Dermis lymphatic vessel endothelial cell (primary cell): Measurements from ENCODE around the gene KCTD10. TPM values are rescaled to one million over a fixed set of nuclear protein-coding genes. Genes with fewer than 3 reads are reported as not detected.

Experiments used
- total RNA-seq: library from RNA; depleted of rRNA; stranded (reverse); fragments of >200 nt; gene quantifications from 2 replicates; pipeline ENCODE4 v1.2.1, GENCODE V29; 2014

KCTD10 gene
- 70.0 and 99.9 TPM in 2 replicates for total RNA-seq

GRCh38 chr12:109477185-109477962 is at the start of gene KCTD10, which contains the start of gene UBE3B:
KCTD10 (minus strand) TSS chr12:109477300; CDS start chr12:109477262, 38 bp downstream.
UBE3B (plus strand) TSS chr12:109477634; CDS start chr12:109483552, 5,918 bp downstream.

Other genes with a start within 250 kb of the KCTD10 start
- gene FOXN4, start 168.0 kb downstream of the KCTD10 start, total RNA-seq: not detected in 2 replicates
- gene MYO1H, start 129.4 kb downstream of the KCTD10 start, total RNA-seq: not detected in 2 replicates
- gene UBE3B, start 334 bp upstream of the KCTD10 start, total RNA-seq: 27.6 and 30.8 TPM in 2 replicates
- gene MMAB, start 96.2 kb upstream of the KCTD10 start, total RNA-seq: 10.4 and 11.1 TPM in 2 replicates
- 6.1 and 7.6 TPM in 2 replicates for gene MVK, start 96.5 kb upstream of the KCTD10 start, total RNA-seq
- 0.17 and 0.22 TPM in 2 replicates for gene FAM222A, start 236.5 kb upstream of the KCTD10 start, total RNA-seq